Activated T-helper 1 cell treated with Interleukin-2 at 50 U/mL for 16 hours (primary cell): ENCODE measurements around the gene PLCG2.
"Not testable (repeated sequence)": the region's sequence is repeated elsewhere in the genome, so short reads cannot be mapped to it uniquely, and the experiment has no call there.

Source experiments
- DNase-seq: peaks from one replicate; pipeline ENCODE4 v3.0.0-alpha.2; 2020; ENCODE audit warnings: low read depth

Gene PLCG2

GRCh38 chr16:81917375-81917774 lies 138.3 kb downstream of the PLCG2 start:
- DNase-seq = no peak

DNA sequence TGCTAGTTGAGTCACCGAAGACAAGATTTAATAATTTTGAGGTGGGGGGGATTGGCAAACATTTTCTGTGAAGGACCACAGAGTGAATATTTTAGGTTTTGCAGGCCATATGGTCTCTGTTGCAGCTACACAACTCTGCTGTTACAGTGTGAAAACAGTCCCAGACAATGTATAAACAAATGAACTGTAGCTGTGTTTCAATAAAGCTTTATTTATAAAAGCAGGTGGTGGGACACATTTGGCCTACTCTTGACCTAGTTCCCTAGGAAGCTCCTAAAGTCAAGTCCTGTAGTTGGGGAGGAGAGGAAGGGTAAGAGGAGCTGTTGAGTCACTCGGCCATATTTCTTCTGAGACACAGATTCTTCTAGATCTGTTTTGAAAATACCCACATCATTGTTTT lies 139.8 kb downstream of the PLCG2 start:
- DNase-seq = no peak

DNA sequence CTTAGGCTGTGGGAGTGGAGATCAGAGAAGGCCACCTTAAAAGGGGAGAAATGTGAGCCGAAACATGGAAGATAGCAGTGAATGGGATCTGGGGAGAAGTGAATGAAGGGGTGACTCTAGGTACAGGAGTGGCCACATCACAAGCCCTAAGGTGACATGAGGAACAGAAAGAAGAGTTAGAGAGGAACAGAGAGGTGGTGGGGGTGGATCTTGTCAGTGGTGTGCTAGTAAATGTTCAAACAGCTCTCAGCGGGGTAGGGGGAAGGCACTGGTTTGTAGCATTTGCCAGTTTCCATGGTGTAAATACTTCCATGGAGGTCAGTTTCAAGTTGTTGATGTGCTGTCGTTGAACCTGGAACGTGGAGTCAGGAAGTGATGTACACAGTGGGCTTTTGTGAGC lies 141.4 kb downstream of the PLCG2 start:
- DNase-seq = no peak

DNA sequence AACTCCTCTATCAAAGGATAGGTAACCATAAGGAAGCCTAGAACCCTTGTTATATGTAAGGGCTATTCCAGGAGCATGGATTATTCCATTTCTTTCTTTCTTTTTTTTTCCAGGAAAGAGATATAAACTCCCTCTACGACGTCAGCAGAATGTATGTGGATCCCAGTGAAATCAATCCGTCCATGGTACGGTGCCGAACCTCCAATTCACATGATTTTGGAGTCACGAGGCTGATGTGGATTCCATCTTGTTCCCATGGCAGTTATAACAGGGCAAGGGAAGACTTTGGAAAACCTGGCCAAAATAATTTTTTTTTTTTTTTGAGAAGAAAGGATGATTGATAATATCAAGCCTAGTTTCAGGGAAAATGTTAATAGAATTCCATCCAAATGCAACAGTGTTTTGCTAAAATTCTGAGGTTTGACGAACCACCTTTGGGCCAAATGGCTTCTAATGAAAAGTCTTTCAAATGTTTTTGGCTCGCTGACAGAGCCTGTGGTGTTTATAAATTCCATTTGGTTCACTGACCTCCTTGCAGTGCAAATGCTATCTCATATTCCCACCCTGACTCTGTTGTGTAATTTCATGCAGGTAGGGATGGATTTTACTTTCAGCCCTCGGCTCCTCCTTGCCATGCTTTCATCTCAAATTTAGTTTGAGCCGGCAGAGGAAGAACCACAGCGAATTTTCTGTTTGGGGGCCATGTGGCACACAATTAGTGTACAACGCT lies 142.2 kb downstream of the PLCG2 start:
- DNase-seq = no peak

- no peak for DNase-seq
Measured at GRCh38 chr16:81921843-81922584, 142.9 kb downstream of the PLCG2 start.

DNA sequence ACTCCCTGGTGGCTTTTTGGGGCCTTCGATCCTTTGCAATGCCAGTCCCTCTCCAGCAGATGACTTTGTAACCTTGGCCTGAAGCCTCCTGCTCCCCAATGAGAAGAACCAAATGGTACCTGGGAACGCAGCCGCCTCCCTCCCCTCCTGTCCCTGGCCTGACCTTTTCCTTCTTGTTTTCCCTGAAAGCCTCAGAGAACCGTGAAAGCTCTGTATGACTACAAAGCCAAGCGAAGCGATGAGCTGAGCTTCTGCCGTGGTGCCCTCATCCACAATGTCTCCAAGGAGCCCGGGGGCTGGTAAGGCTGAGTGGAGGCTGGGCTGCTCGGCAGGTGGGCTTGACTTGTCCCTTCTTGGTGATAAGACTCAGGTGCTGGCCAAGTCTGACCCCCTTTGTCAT lies 144.2 kb downstream of the PLCG2 start:
- DNase-seq = no peak

GRCh38 chr16:81925016-81925415 lies 145.9 kb downstream of the PLCG2 start:
- DNase-seq = no peak

- DNase-seq = no peak
Measured at GRCh38 chr16:81926036-81926435, 146.9 kb downstream of the PLCG2 start.

DNA sequence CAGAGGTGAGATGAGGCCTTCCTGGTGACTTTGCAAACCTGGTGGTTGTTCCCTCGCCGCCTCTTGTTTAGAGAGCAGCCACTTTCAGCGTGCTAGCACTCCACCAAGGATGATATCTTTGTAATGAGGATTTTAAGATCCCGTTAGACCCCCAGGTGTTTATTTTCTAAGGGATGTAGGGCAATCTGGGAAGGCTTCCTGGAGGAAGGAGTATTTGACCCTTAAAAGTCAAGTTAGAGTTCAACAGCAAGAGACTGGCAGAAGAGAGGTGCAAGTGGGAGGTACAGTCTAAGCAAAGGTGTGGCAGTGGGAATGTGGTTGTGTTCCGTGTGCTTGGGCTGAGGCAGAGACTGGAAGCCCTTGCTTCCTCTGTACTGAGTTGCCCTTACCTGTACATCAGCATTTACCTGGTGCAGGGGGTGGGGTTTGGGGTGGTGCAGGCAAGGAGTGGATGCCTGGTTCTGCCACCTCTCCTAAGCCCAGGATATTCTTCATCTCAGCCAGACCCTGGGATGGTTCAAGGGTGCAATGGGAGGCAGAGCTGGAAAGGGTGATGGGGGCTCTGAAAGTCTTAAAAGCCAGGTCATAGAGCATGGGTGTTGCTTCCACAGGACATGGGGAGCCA lies 148.6 kb downstream of the PLCG2 start:
- DNase-seq = no peak

DNA sequence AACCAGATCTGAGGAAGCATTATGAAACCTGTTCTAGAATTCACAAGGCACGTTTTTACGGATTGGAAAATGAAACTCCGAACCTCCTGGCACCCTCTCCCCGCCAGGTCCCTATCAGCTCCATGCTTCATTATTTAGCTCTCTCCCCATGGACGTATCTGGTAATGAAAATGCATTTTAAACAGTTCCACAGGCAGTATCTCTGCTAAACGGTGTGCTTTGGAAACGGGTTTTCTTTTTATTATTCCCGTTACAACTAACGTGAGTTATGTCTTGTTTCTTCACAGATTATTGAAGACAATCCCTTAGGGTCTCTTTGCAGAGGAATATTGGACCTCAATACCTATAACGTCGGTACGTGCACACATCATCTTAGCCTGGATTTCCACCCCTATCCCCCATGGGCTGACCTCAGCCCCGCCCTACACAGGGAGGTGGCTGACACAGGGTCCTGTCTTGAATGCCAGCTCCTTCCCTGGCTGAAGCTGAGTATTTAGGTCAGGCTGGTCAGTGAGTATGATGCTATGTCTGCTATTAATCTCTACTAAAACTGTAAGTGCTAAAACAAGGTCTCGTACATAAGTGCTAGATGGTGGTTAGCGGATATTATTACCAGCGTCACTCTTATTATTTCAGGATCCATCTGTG lies 149.3 kb downstream of the PLCG2 start:
- no peak for DNase-seq

GRCh38 chr16:81928975-81929374 lies 149.9 kb downstream of the PLCG2 start:
- no peak for DNase-seq

GRCh38 chr16:81929841-81930240 lies 150.8 kb downstream of the PLCG2 start:
- DNase-seq = no peak

DNA sequence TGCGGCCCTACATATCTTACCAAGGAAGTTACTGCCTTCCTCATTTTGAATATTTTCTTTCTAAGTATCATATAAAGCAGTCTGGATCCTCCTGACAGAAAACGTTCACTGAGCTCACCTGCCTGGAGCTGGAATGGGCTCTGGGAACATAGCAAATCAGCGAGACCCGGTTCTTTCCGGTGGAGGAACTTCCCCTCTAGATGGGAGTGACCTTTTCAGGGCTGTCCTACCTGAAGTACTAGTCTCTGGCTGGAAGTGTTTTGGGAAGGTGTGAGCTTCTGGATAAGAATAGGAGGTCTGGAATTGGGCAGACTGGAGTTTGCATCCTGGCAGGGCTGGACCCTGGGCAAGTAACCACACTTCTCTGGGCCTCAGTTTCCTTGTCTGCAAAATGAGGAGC lies 152.8 kb downstream of the PLCG2 start:
- no peak for DNase-seq

GRCh38 chr16:81932668-81933067 lies 153.6 kb downstream of the PLCG2 start:
- DNase-seq = no peak

- DNase-seq = no peak
Measured at GRCh38 chr16:81933361-81933760, 154.3 kb downstream of the PLCG2 start.

- not testable (repeated sequence) for DNase-seq
Measured at GRCh38 chr16:81934711-81935110, 155.6 kb downstream of the PLCG2 start.

- no peak for DNase-seq
Measured at GRCh38 chr16:81936209-81937000, 157.3 kb downstream of the PLCG2 start.

DNA sequence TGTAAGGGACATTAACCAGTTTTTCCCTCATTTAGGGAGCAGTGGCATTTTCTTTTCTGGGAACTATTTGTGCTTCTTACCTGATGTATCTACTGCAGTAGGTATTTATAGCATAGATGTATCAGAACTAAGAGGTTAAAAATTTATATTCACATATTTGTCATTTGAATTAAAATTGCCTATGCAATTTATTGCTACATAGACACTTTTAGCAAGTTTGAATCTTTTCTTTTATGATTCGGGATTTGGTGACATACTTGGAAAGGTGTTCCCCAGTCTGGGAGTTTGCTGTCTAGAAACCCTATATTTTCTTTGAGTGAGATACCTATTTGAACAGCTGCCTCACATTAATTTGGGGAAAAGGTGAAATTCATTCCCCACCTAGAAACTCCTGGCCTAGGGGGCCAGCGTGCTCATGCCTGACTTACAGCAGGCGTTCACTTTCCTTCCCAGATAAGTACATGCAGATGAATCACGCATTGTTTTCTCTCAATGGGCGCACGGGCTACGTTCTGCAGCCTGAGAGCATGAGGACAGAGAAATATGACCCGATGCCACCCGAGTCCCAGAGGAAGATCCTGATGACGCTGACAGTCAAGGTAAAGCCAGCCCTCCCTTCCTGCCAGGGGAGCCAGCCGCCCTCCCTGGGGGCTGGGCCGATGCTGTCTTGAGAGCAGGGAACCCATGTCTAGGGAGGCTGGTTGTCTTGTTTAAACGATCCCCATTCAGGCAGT lies 158.4 kb downstream of the PLCG2 start:
- DNase-seq = no peak

GRCh38 chr16:81938326-81939163 lies 159.5 kb downstream of the PLCG2 start:
- no peak for DNase-seq
